Subcutaneous adipose tissue (tissue), 4 donors: ENCODE results near the gene JAG2. TPM values are rescaled to one million over a fixed set of nuclear protein-coding genes. Genes with fewer than 3 reads are reported as not detected.

Source experiments
- CTCF ChIP-seq: fragments of 450-650 bp; IDR thresholded peaks from one replicate; pipeline ENCODE4 v1.5.1; 2016; ENCODE audit warnings: low read depth, mild to moderate bottlenecking, control low read depth, antibody characterized with exemption, moderate library complexity
- total RNA-seq, 4 donors: library from RNA; depleted of rRNA; stranded (reverse); fragments of >200 nt; gene quantifications; one replicate each; pipeline ENCODE4 v1.1.0, GENCODE V29; 2016

Gene JAG2
- total RNA-seq, 4 donors from 2014 or later, result 2.5 to 16.2 (median 4.9) TPM

- TF ChIP-seq CTCF, result no peak
Observed at GRCh38 chr14:105154476-105154871, 14.1 kb downstream of the JAG2 start.

- TF ChIP-seq CTCF, result no peak
Observed at GRCh38 chr14:105153739-105154475, 14.7 kb downstream of the JAG2 start.

- TF ChIP-seq CTCF, result no peak
Observed at GRCh38 chr14:105153331-105153731, 15.2 kb downstream of the JAG2 start.

GRCh38 chr14:105152794-105153241 lies 15.8 kb downstream of the JAG2 start:
- no peak for TF ChIP-seq CTCF

GRCh38 chr14:105151838-105152793 lies 16.5 kb downstream of the JAG2 start:
- TF ChIP-seq CTCF, result no peak

GRCh38 chr14:105151084-105151837 lies 17.3 kb downstream of the JAG2 start:
- no peak for TF ChIP-seq CTCF
